ENCODE measurements around the gene SART1.
A peak's percentile ranks its signal among the peaks of the same experiment; 100 is the strongest.
"Not testable (repeated sequence)": the region's sequence is repeated elsewhere in the genome, so short reads cannot be mapped to it uniquely, and the experiment has no call there.

SART1 gene

GRCh38 chr11:65945941-65946558 is 15.5 kb upstream of the SART1 start:
- Mint-ChIP-seq H3K27ac (no peak overlapping the region), H3K36me3 (ENCODE audit: low read depth) (no peaks in the 10 kb centered on the region), H3K4me1 (ENCODE audit: low read depth) (peaks cover 7% of the 10 kb centered on the region), H3K9me3 (no peaks in the 10 kb centered on the region), H3K27me3 (no peaks in the 10 kb centered on the region), H3K4me3 (no peak overlapping the region)
- DNase-seq = no peak

- H3K9me3 Mint-ChIP-seq = no peaks in the 10 kb centered on the region
- no peaks in the 10 kb centered on the region for H3K27me3 Mint-ChIP-seq
- no peaks in the 10 kb centered on the region for H3K36me3 Mint-ChIP-seq (ENCODE audit: low read depth)
- no peak overlapping the region for H3K27ac Mint-ChIP-seq
- no peak overlapping the region for H3K4me3 Mint-ChIP-seq
- peaks cover under 1% of the 10 kb centered on the region for H3K4me1 Mint-ChIP-seq (ENCODE audit: low read depth)
- DNase-seq = no peak
These were observed 14.9 kb upstream of the SART1 start for GRCh38 chr11:65946655-65947054.

- DNase-seq = no peak
- Mint-ChIP-seq H3K27ac (no peak overlapping the region), H3K4me1 (ENCODE audit: low read depth) (no peaks in the 10 kb centered on the region), H3K27me3 (no peaks in the 10 kb centered on the region), H3K4me3 (no peak overlapping the region), H3K9me3 (no peaks in the 10 kb centered on the region), H3K36me3 (ENCODE audit: low read depth) (no peaks in the 10 kb centered on the region)
These were observed 14.4 kb upstream of the SART1 start for GRCh38 chr11:65947133-65947532.

- Mint-ChIP-seq H3K9me3 (no peaks in the 10 kb centered on the region), H3K4me1 (ENCODE audit: low read depth) (no peaks in the 10 kb centered on the region), H3K36me3 (ENCODE audit: low read depth) (no peaks in the 10 kb centered on the region), H3K4me3 (no peak overlapping the region), H3K27ac (no peak overlapping the region), H3K27me3 (no peaks in the 10 kb centered on the region)
- DNase-seq = no peak
These were observed 13.9 kb upstream of the SART1 start for GRCh38 chr11:65947603-65948125.

- H3K27ac Mint-ChIP-seq; DNase-seq; H3K4me1 Mint-ChIP-seq (ENCODE audit: low read depth); H3K36me3 Mint-ChIP-seq (ENCODE audit: low read depth); H3K9me3 Mint-ChIP-seq; H3K27me3 Mint-ChIP-seq; H3K4me3 Mint-ChIP-seq: not testable (repeated sequence)
These were observed 10.8 kb upstream of the SART1 start for GRCh38 chr11:65950711-65951110.

GRCh38 chr11:65951641-65952040 is 9.9 kb upstream of the SART1 start:
- H3K36me3 Mint-ChIP-seq (ENCODE audit: low read depth); H3K27ac Mint-ChIP-seq; H3K4me1 Mint-ChIP-seq (ENCODE audit: low read depth); DNase-seq; H3K9me3 Mint-ChIP-seq; H3K4me3 Mint-ChIP-seq; H3K27me3 Mint-ChIP-seq: not testable (repeated sequence)

- no peaks in the 10 kb centered on the region for H3K36me3 Mint-ChIP-seq (ENCODE audit: low read depth)
- H3K9me3 Mint-ChIP-seq = no peaks in the 10 kb centered on the region
- H3K27me3 Mint-ChIP-seq = no peaks in the 10 kb centered on the region
- no peak overlapping the region for H3K4me3 Mint-ChIP-seq
- DNase-seq = no peak
- H3K27ac Mint-ChIP-seq = no peak overlapping the region
- H3K4me1 Mint-ChIP-seq (ENCODE audit: low read depth) = peaks cover 12% of the 10 kb centered on the region
These were observed 9.4 kb upstream of the SART1 start for GRCh38 chr11:65952052-65952521.

GRCh38 chr11:65953471-65953870 is 8.1 kb upstream of the SART1 start:
- no peaks in the 10 kb centered on the region for H3K36me3 Mint-ChIP-seq (ENCODE audit: low read depth)
- H3K27me3 Mint-ChIP-seq = no peaks in the 10 kb centered on the region
- DNase-seq = no peak
- no peak overlapping the region for H3K27ac Mint-ChIP-seq
- no peaks in the 10 kb centered on the region for H3K9me3 Mint-ChIP-seq
- H3K4me3 Mint-ChIP-seq = no peak overlapping the region
- H3K4me1 Mint-ChIP-seq (ENCODE audit: low read depth) = peaks cover 24% of the 10 kb centered on the region

- no peak for DNase-seq
- no peak overlapping the region for H3K4me3 Mint-ChIP-seq
- H3K36me3 Mint-ChIP-seq (ENCODE audit: low read depth) = no peaks in the 10 kb centered on the region
- no peak overlapping the region for H3K27ac Mint-ChIP-seq
- H3K9me3 Mint-ChIP-seq = no peaks in the 10 kb centered on the region
- H3K27me3 Mint-ChIP-seq = no peaks in the 10 kb centered on the region
- peaks cover 24% of the 10 kb centered on the region for H3K4me1 Mint-ChIP-seq (ENCODE audit: low read depth)
These were observed 6.8 kb upstream of the SART1 start for GRCh38 chr11:65954771-65955170.

- no peaks in the 10 kb centered on the region for H3K27me3 Mint-ChIP-seq
- peaks cover 49% of the 10 kb centered on the region for H3K4me1 Mint-ChIP-seq (ENCODE audit: low read depth)
- H3K4me3 Mint-ChIP-seq = no peak overlapping the region
- H3K27ac Mint-ChIP-seq = peak overlapping the region; percentile 94
- no peak for DNase-seq
- H3K36me3 Mint-ChIP-seq (ENCODE audit: low read depth) = peaks cover 21% of the 10 kb centered on the region
- no peaks in the 10 kb centered on the region for H3K9me3 Mint-ChIP-seq
These were observed 3.2 kb upstream of the SART1 start for GRCh38 chr11:65958291-65958690.

- Mint-ChIP-seq H3K4me1 (ENCODE audit: low read depth) (peaks cover 54% of the 10 kb centered on the region), H3K27ac (peak overlapping the region; percentile 94), H3K36me3 (ENCODE audit: low read depth) (peaks cover 26% of the 10 kb centered on the region), H3K27me3 (no peaks in the 10 kb centered on the region), H3K4me3 (no peak overlapping the region), H3K9me3 (no peaks in the 10 kb centered on the region)
- no peak for DNase-seq
These were observed 2.6 kb upstream of the SART1 start for GRCh38 chr11:65958774-65959420.

- Mint-ChIP-seq H3K36me3 (ENCODE audit: low read depth) (peaks cover 46% of the 10 kb centered on the region), H3K27me3 (no peaks in the 10 kb centered on the region), H3K27ac (peak overlapping the region; percentile 98), H3K4me3 (peak overlapping the region; percentile 95), H3K4me1 (ENCODE audit: low read depth) (peaks cover 59% of the 10 kb centered on the region), H3K9me3 (no peaks in the 10 kb centered on the region)
- no peak for DNase-seq
These were observed 689 bp upstream of the SART1 start for GRCh38 chr11:65960824-65961266.

- peak overlapping the region; percentile 98 for H3K27ac Mint-ChIP-seq
- H3K36me3 Mint-ChIP-seq (ENCODE audit: low read depth) = peaks cover 59% of the 10 kb centered on the region
- H3K4me1 Mint-ChIP-seq (ENCODE audit: low read depth) = peaks cover 49% of the 10 kb centered on the region
These were observed 619 bp downstream of the SART1 start for GRCh38 chr11:65962141-65962564.

GRCh38 chr11:65964906-65965305 is 3.4 kb downstream of the SART1 start:
- H3K36me3 Mint-ChIP-seq (ENCODE audit: low read depth) = peaks cover 86% of the 10 kb centered on the region
- H3K27ac Mint-ChIP-seq = no peak overlapping the region

More at GRCh38 chr11:65962141-65962564, 619 bp downstream of the SART1 start:
- H3K4me3 Mint-ChIP-seq = peak overlapping the region; percentile 95
- H3K9me3 Mint-ChIP-seq = no peaks in the 10 kb centered on the region
- no peaks in the 10 kb centered on the region for H3K27me3 Mint-ChIP-seq
- no peak for DNase-seq

More at GRCh38 chr11:65964906-65965305, 3.4 kb downstream of the SART1 start:
- no peaks in the 10 kb centered on the region for H3K9me3 Mint-ChIP-seq
- H3K4me3 Mint-ChIP-seq = no peak overlapping the region
- no peaks in the 10 kb centered on the region for H3K27me3 Mint-ChIP-seq
- no peak for DNase-seq
- peaks cover 43% of the 10 kb centered on the region for H3K4me1 Mint-ChIP-seq (ENCODE audit: low read depth)

Measured in activated T-cell treated with anti-CD3 and anti-CD28 coated beads, Interleukin-2, amount 50 U/mL, for 24 hours (primary cell).